Measurements from ENCODE around the gene DCAKD. TPM values are rescaled to one million over a fixed set of nuclear protein-coding genes. Genes with fewer than 3 reads are reported as not detected.

The DCAKD gene
- total and polyA plus RNA-seq, 2 of the 8 experiments (the other 6 are each of a cell fraction or from before 2014, with no cell fraction given), result 35.6 to 52.9 TPM

- CTCF ChIA-PET (ENCODE audit: partially characterized antibody), result interaction anchor here (1.2 to 16.0 kb wide), 10 partner anchors 8 to 68 kb away, joined by 3 to 102 read pairs (median 8); no protein-coding TSS in a partner anchor
These were observed 63.1 kb downstream of the DCAKD start for GRCh38 chr17:44988044-44988942.

More at GRCh38 chr17:44988044-44988942, 63.1 kb downstream of the DCAKD start:
- 0 out of 2 replicates have a peak overlapping the region, but pooled peaks have one; percentile 32 for H2BK20ac ChIP-seq (ENCODE audit: low read length)
- H2BK12ac ChIP-seq (ENCODE audit: low read depth, low read length), result no peak overlapping the region
- H4K20me1 ChIP-seq (replicated peaks in 1 of 2; ENCODE audit: control insufficient read depth in 1 of 2, insufficient read depth in 2 of 2, low read length in 2 of 2), result no peaks in the 10 kb centered on the region
- peaks cover 0 to 16% (median 8%) of the 10 kb centered on the region in 4 experiments; a peak in 5 of 7 replicates for H3K27me3 ChIP-seq (replicated peaks in 1 of 4; ENCODE audit: control insufficient read depth in 3 of 4, extremely low read depth in 1 of 4, insufficient read depth in 3 of 4, low read length in 3 of 4)
- no peak overlapping the region for H3K23ac ChIP-seq (ENCODE audit: insufficient read length)
- H2BK15ac ChIP-seq (ENCODE audit: low read length), result no peak overlapping the region; the same call in 1 of the 2 replicates
- H3K79me1 ChIP-seq (ENCODE audit: low read depth, low read length), result no peaks in the 10 kb centered on the region
- POLR2A ChIA-PET (ENCODE audit: partially characterized antibody), result interaction anchor here (0.6 to 3.0 kb wide), 12 partner anchors 11 to 394 kb away, joined by 3 to 15 read pairs (median 4); partner anchors contain the start of genes C1QL1 and KIF18B
- peak in 1 of 2 experiments; percentile 60 for DNase-seq (ENCODE audit: low read depth in 1 of 2, low spot score in 2 of 2)
- no peak overlapping the region for H2BK120ac ChIP-seq (replicated peaks; ENCODE audit: low read depth, low read length)
- no peak for FAIRE-seq
- H2BK5ac ChIP-seq (ENCODE audit: low read depth, low read length), result peak overlapping the region; percentile 81
- peak overlapping the region; percentile 31; the same call in 1 of the 2 replicates for H4K8ac ChIP-seq (ENCODE audit: extremely low read depth, insufficient read depth, low read length)
- WGBS, 2 experiments (ENCODE audit: extremely low coverage in 1 of 2, insufficient coverage in 1 of 2, insufficient read length in 1 of 2, insufficient replicate concordance in 2 of 2, low coverage in 1 of 2, low lambda C conversion rate in 2 of 2, missing lambda C conversion rate in 1 of 2), result 36% methylated on average over 32 of the region's 34 CpGs; no CpG with 5 or more reads in 1 of the 2 experiments
- H2AK5ac ChIP-seq (ENCODE audit: low read depth, low read length), result no peak overlapping the region
- no peak overlapping the region for H3K27ac ChIP-seq (ENCODE audit: low read depth, low read length)
- no peaks in the 10 kb centered on the region for H3K79me2 ChIP-seq (ENCODE audit: control insufficient read depth in 1 of 2, insufficient read depth in 2 of 2, low read length in 2 of 2)
- H3K18ac ChIP-seq (ENCODE audit: extremely low read depth, low read length), result peak overlapping the region; percentile 48
- peaks cover 0 to 7% (median 6%) of the 10 kb centered on the region in 4 experiments; a peak in 5 of 7 replicates for H3K4me1 ChIP-seq (replicated peaks in 1 of 4; ENCODE audit: control insufficient read depth in 3 of 4, insufficient read depth in 4 of 4, low read length in 3 of 4)
- H3K14ac ChIP-seq (ENCODE audit: insufficient read length), result no peak overlapping the region
- no peak overlapping the region for H3K9ac ChIP-seq (replicated peaks in 1 of 4; ENCODE audit: extremely low read depth in 1 of 4, low read depth in 3 of 4, low read length in 3 of 4)
- no peak overlapping the region for H2AFZ ChIP-seq (ENCODE audit: low read length)
- H3K36me3 ChIP-seq (ENCODE audit: control insufficient read depth in 2 of 4, insufficient read depth in 4 of 4, low read length in 3 of 4), result no peaks in the 10 kb centered on the region
- peak overlapping the region; percentile 42 for H3K4ac ChIP-seq (replicated peaks; ENCODE audit: insufficient read length, low read depth, low read length)
- peak overlapping the region; percentile 62 to 67 for H3K4me2 ChIP-seq (ENCODE audit: insufficient read depth in 1 of 2, low read depth in 2 of 2, low read length in 2 of 2)
- H4K5ac ChIP-seq (ENCODE audit: insufficient read length, low read depth, low read length), result no peak overlapping the region
- no peak for TF ChIP-seq BCL11A (IDR thresholded peaks at IDR 0.05; ENCODE audit: low read depth in 2 of 2, low read length in 2 of 2)
- TF ChIP-seq, protein P1, sequence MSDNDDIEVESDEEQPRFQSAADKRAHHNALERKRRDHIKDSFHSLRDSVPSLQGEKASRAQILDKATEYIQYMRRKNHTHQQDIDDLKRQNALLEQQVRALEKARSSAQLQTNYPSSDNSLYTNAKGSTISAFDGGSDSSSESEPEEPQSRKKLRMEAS (IDR thresholded peaks at IDR 0.05), result peak; percentile 46
- peak; percentile 46 for TF ChIP-seq RNF2 (IDR thresholded peaks at IDR 0.05; ENCODE audit: borderline replicate concordance, low read depth, low read length, missing control alignments, poor library complexity, severe bottlenecking)
- TF ChIP-seq SUZ12 (IDR thresholded peaks at IDR 0.05; ENCODE audit: low read length), result peak; percentile 43; the same call in 1 of the 2 replicates
- TF ChIP-seq EZH2 (IDR thresholded peaks at IDR 0.05; ENCODE audit: low read depth, low read length, severe bottlenecking), result peak; percentile 34
- peak; percentile 55 for TF ChIP-seq E2F6 (IDR thresholded peaks at IDR 0.05)
- TF ChIP-seq JUND (IDR thresholded peaks at IDR 0.05; ENCODE audit: low read length), result no peak
- H3K9me3 ChIP-seq (ENCODE audit: insufficient read depth in 2 of 2, low read depth in 1 of 2, low read length in 1 of 2), result no peaks in the 10 kb centered on the region
- H4K91ac ChIP-seq (replicated peaks; ENCODE audit: insufficient read length, low read length), result peak overlapping the region; percentile 73
- H3K23me2 ChIP-seq (ENCODE audit: low read depth, low read length), result peaks cover 14% of the 10 kb centered on the region; the same call in 1 of the 2 replicates
- H3K4me3 ChIP-seq (ENCODE audit: extremely low read depth in 1 of 4, insufficient read depth in 2 of 4, low read depth in 3 of 4, low read length in 4 of 4), result peak overlapping the region; percentile 25 to 63 (median 32); a peak in 7 of 8 replicates
- H3K56ac ChIP-seq (replicated peaks; ENCODE audit: insufficient read length, low read depth, low read length), result no peak overlapping the region
